ENCODE data around the gene ADAMTS2. TPM values are rescaled to one million over a fixed set of nuclear protein-coding genes. Genes with fewer than 3 reads are reported as not detected.

ADAMTS2 gene
- total and polyA plus RNA-seq, 2 donors (not counting 3 experiments of a cell fraction or from before 2014, with no cell fraction given), result not detected

DNA sequence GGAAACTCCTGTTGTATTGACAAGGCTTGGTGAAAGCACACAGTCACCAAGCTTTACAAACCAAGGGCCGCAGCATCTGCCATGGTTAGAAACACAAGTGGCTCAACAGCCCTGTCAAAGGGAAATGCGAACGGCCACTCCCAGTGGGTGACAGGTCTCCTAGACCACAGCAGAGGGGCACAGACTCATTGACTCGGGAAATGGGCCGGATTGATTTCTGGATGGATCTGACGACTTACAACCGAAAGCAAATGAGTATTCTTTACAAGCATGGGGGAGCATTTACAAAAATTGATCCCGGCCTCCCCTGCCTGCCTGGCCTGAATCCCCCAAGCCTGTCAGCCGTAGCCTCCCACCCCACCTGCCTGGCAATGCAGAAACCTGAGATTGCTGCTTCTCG lies 48.2 kb downstream of the ADAMTS2 start:
- H3K36me3 ChIP-seq (ENCODE audit: control insufficient read depth in 2 of 2, extremely low read depth in 1 of 2, insufficient read depth in 2 of 2, low read length in 2 of 2), result no peaks in the 10 kb centered on the region
- no peak overlapping the region for H3K27ac ChIP-seq (ENCODE audit: insufficient read depth, low read depth, low read length)
- POLR2A ChIA-PET, result no interaction called here
- DNase-seq (ENCODE audit: low read depth, low spot score) (no peak), FAIRE-seq (no peak)
- dilution Hi-C loops (cut with MboI; ENCODE audit: extremely low pct_ligation_motif_present, low sequenced_read_pairs), result no loop called here
- no peaks in the 10 kb centered on the region for H3K4me1 ChIP-seq (ENCODE audit: control insufficient read depth, extremely low read depth, insufficient read depth, low read length)
- H3K27me3 ChIP-seq (ENCODE audit: control insufficient read depth in 2 of 2, insufficient read depth in 2 of 2, low read length in 2 of 2), result no peaks in the 10 kb centered on the region
- no peak overlapping the region for H3K4me3 ChIP-seq (replicated peaks in 1 of 3; ENCODE audit: insufficient read depth in 1 of 3, low read depth in 1 of 3, low read length in 3 of 3)
- no TSS peak for BruUV-seq (replicated peaks)
- intact Hi-C loops (cut with micrococcal nuclease), result no loop called here
- TF ChIP-seq FOS (IDR thresholded peaks at IDR 0.05; ENCODE audit: borderline replicate concordance, insufficient read depth, low read length), result no peak
- TF ChIP-seq, protein P1, sequence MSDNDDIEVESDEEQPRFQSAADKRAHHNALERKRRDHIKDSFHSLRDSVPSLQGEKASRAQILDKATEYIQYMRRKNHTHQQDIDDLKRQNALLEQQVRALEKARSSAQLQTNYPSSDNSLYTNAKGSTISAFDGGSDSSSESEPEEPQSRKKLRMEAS (IDR thresholded peaks at IDR 0.05; ENCODE audit: insufficient read depth, insufficient read length), result no peak
- peaks cover 2% of the 10 kb centered on the region for H3K9me3 ChIP-seq (replicated peaks; ENCODE audit: control insufficient read depth, insufficient read depth, low read length)
- CTCF ChIA-PET, result no interaction called here
- no peaks in the 10 kb centered on the region for H3K9me1 ChIP-seq (replicated peaks; ENCODE audit: control insufficient read depth, extremely low read depth, insufficient read depth, low read length)
- H4K20me1 ChIP-seq (replicated peaks; ENCODE audit: control insufficient read depth, extremely low read depth, insufficient read depth, low read length), result no peaks in the 10 kb centered on the region
- no peak overlapping the region for H3K9ac ChIP-seq (replicated peaks; ENCODE audit: extremely low read depth, insufficient read depth, low read length)
- H2AFZ ChIP-seq (ENCODE audit: low read depth, low read length), result no peak overlapping the region
- H3K4me2 ChIP-seq (ENCODE audit: insufficient read depth, low read length), result no peak overlapping the region
- no peaks in the 10 kb centered on the region for H3K79me2 ChIP-seq (ENCODE audit: control insufficient read depth, insufficient read depth, low read length)

DNA sequence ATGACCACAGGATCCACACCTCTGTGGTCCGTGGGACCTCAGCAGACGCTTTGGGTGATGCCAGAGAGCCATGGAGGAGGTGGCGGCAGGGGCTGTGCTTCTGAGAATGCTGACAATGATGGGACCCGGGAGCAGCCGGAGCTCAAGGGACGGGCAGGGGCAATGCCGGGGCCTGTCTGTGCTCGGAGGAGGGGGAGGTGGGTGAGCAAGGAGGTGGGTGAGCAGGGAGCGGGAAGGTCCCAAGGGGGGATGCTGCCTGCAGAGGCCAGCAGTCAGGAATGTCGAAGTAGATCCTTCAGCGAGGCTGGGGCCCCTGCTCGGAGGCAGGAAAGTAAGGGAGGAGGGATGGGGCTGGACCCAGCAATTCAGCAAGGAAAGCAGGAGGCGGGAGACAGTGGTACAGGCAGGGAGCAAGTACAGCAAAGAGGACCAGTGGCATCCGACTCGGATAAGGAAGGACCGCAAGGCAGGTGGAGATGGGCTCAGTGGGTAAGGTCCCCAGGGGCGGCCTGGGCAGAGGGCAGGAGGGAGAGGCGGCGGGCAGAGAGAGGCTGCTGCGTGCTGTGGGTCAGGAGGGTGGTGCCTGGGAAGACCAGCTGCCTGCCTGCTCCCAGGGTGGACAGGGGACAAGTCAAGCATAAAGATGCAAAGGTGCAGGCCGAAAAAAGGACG lies 49.0 kb downstream of the ADAMTS2 start:
- no peak overlapping the region for H3K27ac ChIP-seq (ENCODE audit: insufficient read depth, low read depth, low read length)
- no peaks in the 10 kb centered on the region for H4K20me1 ChIP-seq (replicated peaks; ENCODE audit: control insufficient read depth, extremely low read depth, insufficient read depth, low read length)
- H3K9me3 ChIP-seq (replicated peaks; ENCODE audit: control insufficient read depth, insufficient read depth, low read length), result no peaks in the 10 kb centered on the region
- FAIRE-seq (no peak), DNase-seq (ENCODE audit: low read depth, low spot score) (no peak)
- H3K36me3 ChIP-seq (ENCODE audit: control insufficient read depth in 2 of 2, extremely low read depth in 1 of 2, insufficient read depth in 2 of 2, low read length in 2 of 2), result no peaks in the 10 kb centered on the region
- H3K4me3 ChIP-seq (replicated peaks in 1 of 3; ENCODE audit: insufficient read depth in 1 of 3, low read depth in 1 of 3, low read length in 3 of 3), result no peak overlapping the region
- dilution Hi-C loops (cut with MboI; ENCODE audit: extremely low pct_ligation_motif_present, low sequenced_read_pairs), result no loop called here
- no peak overlapping the region for H3K4me2 ChIP-seq (ENCODE audit: insufficient read depth, low read length)
- TF ChIP-seq EZH2 (IDR thresholded peaks at IDR 0.05; ENCODE audit: borderline replicate concordance, low read depth, low read length, severe bottlenecking), result no peak
- TF ChIP-seq, protein P1 (IDR thresholded peaks at IDR 0.05; ENCODE audit: insufficient read depth, insufficient read length), result no peak
- TF ChIP-seq POLR2A (IDR thresholded peaks at IDR 0.05; ENCODE audit: low read depth, low read length), result no peak
- no peaks in the 10 kb centered on the region for H3K79me2 ChIP-seq (ENCODE audit: control insufficient read depth, insufficient read depth, low read length)
- POLR2A ChIA-PET, result no interaction called here
- no peaks in the 10 kb centered on the region for H3K4me1 ChIP-seq (ENCODE audit: control insufficient read depth, extremely low read depth, insufficient read depth, low read length)
- intact Hi-C loops (cut with micrococcal nuclease), result no loop called here
- H3K9me1 ChIP-seq (replicated peaks; ENCODE audit: control insufficient read depth, extremely low read depth, insufficient read depth, low read length), result no peaks in the 10 kb centered on the region
- no peak overlapping the region for H2AFZ ChIP-seq (ENCODE audit: low read depth, low read length)
- H3K27me3 ChIP-seq (ENCODE audit: control insufficient read depth in 2 of 2, insufficient read depth in 2 of 2, low read length in 2 of 2), result no peaks in the 10 kb centered on the region
- BruUV-seq (replicated peaks), result no TSS peak
- CTCF ChIA-PET, result no interaction called here
- H3K9ac ChIP-seq (replicated peaks; ENCODE audit: extremely low read depth, insufficient read depth, low read length), result no peak overlapping the region
